K562 (cell line): ENCODE results near the gene WIPF3. TPM values are rescaled to one million over a fixed set of nuclear protein-coding genes. Genes with fewer than 3 reads are reported as not detected.

ENCODE experiments used
- ATF4 ChIP-seq: fragments of 450-650 bp; formaldehyde crosslinking; IDR thresholded peaks from 2 replicates; pipeline ENCODE4 v1.4.0; 2022; ENCODE audit warnings: mild to moderate bottlenecking, moderate library complexity
- BCOR ChIP-seq: fragments of 450-650 bp; IDR thresholded peaks from 2 replicates; pipeline ENCODE4 v1.6.1; 2016
- CXXC5 ChIP-seq: fragments of 250-450 bp; sonication (Bioruptor Pico); IDR thresholded peaks from 2 replicates; pipeline ENCODE4 v1.8.0; 2022; ENCODE audit warnings: inconsistent platforms, mild to moderate bottlenecking, moderate library complexity
- ELF4 ChIP-seq: fragments of 450-650 bp; formaldehyde crosslinking; IDR thresholded peaks from 2 replicates; pipeline ENCODE4 v1.4.0; 2022; ENCODE audit warnings: missing genetic modification characterization
- FOXM1 ChIP-seq, 2 experiments: fragments of 450-650 bp in 1 of 2; sonication (generic) in 1 of 2; formaldehyde crosslinking in 1 of 2; IDR thresholded peaks; 2 replicates each; pipeline versions ENCODE4 v1.6.1 to v1.9.0; 2017 to 2022; ENCODE audit warnings: low read depth in 2 of 2, mild to moderate bottlenecking in 2 of 2, missing genetic modification reagents in 1 of 2, moderate library complexity in 1 of 2
- GATAD2B ChIP-seq: fragments of 450-650 bp; IDR thresholded peaks from 2 replicates; pipeline ENCODE4 v1.6.1; 2017; ENCODE audit warnings: mild to moderate bottlenecking, borderline replicate concordance
- HDAC3 ChIP-seq: fragments of 450-650 bp; IDR thresholded peaks from 2 replicates; pipeline ENCODE4 v1.6.1; 2018; ENCODE audit warnings: borderline replicate concordance, mild to moderate bottlenecking, moderate library complexity; ENCODE audit not compliant: partially characterized antibody
- LEF1 ChIP-seq: fragments of 450-650 bp; IDR thresholded peaks from 2 replicates; pipeline ENCODE4 v1.6.1; 2016; ENCODE audit warnings: mild to moderate bottlenecking
- MAZ ChIP-seq, 2 experiments: fragments of 450-650 bp in 1 of 2; sonication (generic) in 1 of 2; formaldehyde crosslinking; IDR thresholded peaks in 1 of 2; conservative IDR thresholded peaks in 1 of 2; 2 replicates each; pipeline versions ENCODE4 v1.4.0 to v1.5.0; 2020; ENCODE audit warnings: mild to moderate bottlenecking in 1 of 2, missing genetic modification reagents in 1 of 2
- NFE2 ChIP-seq: IDR thresholded peaks from 2 replicates; pipeline ENCODE4 v1.6.1; 2014; ENCODE audit warnings: antibody characterized with exemption, low read depth
- PML ChIP-seq: IDR thresholded peaks from 2 replicates; pipeline ENCODE4 v1.6.1; 2012; ENCODE audit warnings: low read length, inconsistent platforms
- SMARCA4 ChIP-seq: fragments of 450-650 bp; IDR thresholded peaks from 2 replicates; pipeline ENCODE4 v1.6.1; 2016
- SMARCC2 ChIP-seq: fragments of 450-650 bp; IDR thresholded peaks from 2 replicates; pipeline ENCODE4 v1.6.1; 2017; ENCODE audit warnings: antibody characterized with exemption, moderate library complexity, mild to moderate bottlenecking, low read depth
- SPI1 ChIP-seq: IDR thresholded peaks from 2 replicates; pipeline ENCODE4 v1.6.1; 2011; ENCODE audit warnings: low read depth, low read length, control low read depth, borderline replicate concordance
- TOE1 ChIP-seq, 2 experiments: fragments of 450-650 bp in 1 of 2; sonication (generic) in 1 of 2; formaldehyde crosslinking in 1 of 2; IDR thresholded peaks; 2 replicates each; pipeline versions ENCODE4 v1.7.1 to v1.8.0; 2016 to 2022; ENCODE audit warnings: borderline replicate concordance in 2 of 2, mild to moderate bottlenecking in 2 of 2, antibody characterized with exemption in 1 of 2, inconsistent platforms in 1 of 2, low read depth in 1 of 2, missing genetic modification reagents in 1 of 2, moderate library complexity in 1 of 2
- ZBTB12 ChIP-seq: fragments of 250-450 bp; sonication (Bioruptor Pico); IDR thresholded peaks from 2 replicates; pipeline ENCODE4 v1.4.0; 2020
- ZNF589 ChIP-seq: fragments of 200-800 bp; sonication (Bioruptor generic); IDR thresholded peaks from 2 replicates; pipeline ENCODE4 v1.6.1; 2016; ENCODE audit warnings: low read depth, missing genetic modification characterization, missing compliant biosample characterization
- ZNF644 ChIP-seq: fragments of 200-800 bp; sonication (Bioruptor generic); IDR thresholded peaks from 2 replicates; pipeline ENCODE4 v1.6.1; 2016; ENCODE audit warnings: low read depth, missing genetic modification characterization, missing compliant biosample characterization
- polyA plus RNA-seq, 8 experiments: library from polyadenylated mRNA; depleted of rRNA in 4 of 8; stranded (reverse) in 5 of 8; unstranded in 3 of 8; fragments of >200 nt; fragmentation: Nextera tagmentation in 2 of 8; fragmentation: Illumina TruSeq in 1 of 8; extraction: Ambion mirVana in 2 of 8; extraction: Trizol in 1 of 8; gene quantifications; 2 replicates each; pipeline versions ENCODE4 v1.2.1 to v1.2.3, GENCODE V29; 2011 to 2014; ENCODE audit warnings: inconsistent platforms in 1 of 8, missing spikeins in 1 of 8
- total RNA-seq, 7 experiments: library from RNA; depleted of rRNA in 6 of 7; stranded (reverse); fragments of >200 nt in 6 of 7; fragmentation: Illumina TruSeq in 2 of 7; extraction: Trizol in 2 of 7; gene quantifications; 2 replicates each; pipeline versions ENCODE4 v1.2.1 to v1.2.3, GENCODE V29; 2011 to 2021; ENCODE audit warnings: low replicate concordance in 1 of 7
- TF ChIP-seq, protein P1 (sequence below): sonication (generic); formaldehyde crosslinking; IDR thresholded peaks from 2 replicates; pipeline ENCODE4 v1.8.0; 2022; ENCODE audit warnings: missing genetic modification reagents, mild to moderate bottlenecking, moderate library complexity, borderline replicate concordance
- TF ChIP-seq, protein P2 (sequence below), 2 experiments: fragments of 200-800 bp in 1 of 2; sonication (Bioruptor generic) in 1 of 2; sonication (generic) in 1 of 2; formaldehyde crosslinking in 1 of 2; IDR thresholded peaks in 1 of 2; conservative IDR thresholded peaks in 1 of 2; 2 replicates each; pipeline versions ENCODE4 v1.5.0 to v1.6.1; 2016 to 2020; ENCODE audit warnings: missing compliant biosample characterization in 1 of 2, missing genetic modification characterization in 1 of 2, missing genetic modification reagents in 1 of 2
- TF ChIP-seq, protein P3 (sequence below): IDR thresholded peaks from 2 replicates; pipeline ENCODE4 v1.6.1; 2012; ENCODE audit warnings: low read depth, low read length, improper control_type of control experiment, borderline replicate concordance

The WIPF3 gene
- total and polyA plus RNA-seq, 9 of the 15 experiments (the other 6 are each of a cell fraction or from before 2014, with no cell fraction given), result 0.18 to 3.2 (median 1.7) TPM

GRCh38 chr7:29793507-29793906 is 12.8 kb upstream of the WIPF3 start (continued):
- TF ChIP-seq ELF4 (peak; percentile 82), ZBTB12 (CRISPR knock-in tag) (no peak), HDAC3 (peak; percentile 91), SMARCC2 (peak; percentile 88), SPI1 (0 out of 2 replicates have a peak, but pooled peaks have one; percentile 11), BCOR (peak; percentile 76; the same call in 1 of the 2 replicates), CXXC5 (peak; percentile 62), GATAD2B (0 out of 2 replicates have a peak, but pooled peaks have one; percentile 41), LEF1 (peak; percentile 89), ZNF589 (no peak), SMARCA4 (peak; percentile 98), TOE1 (IDR thresholded peaks at IDR 0.05; ENCODE audit: borderline replicate concordance) (peak; percentile 70), TOE1 (CRISPR knock-in tag; IDR thresholded peaks at IDR 0.05; ENCODE audit: borderline replicate concordance, low read depth) (no peak), ZNF644 (tag) (peak; percentile 85), ATF4 (CRISPR knock-in tag) (0 out of 2 replicates have a peak, but pooled peaks have one; percentile 36), FOXM1 (IDR thresholded peaks at IDR 0.05; ENCODE audit: low read depth) (peak; percentile 92), FOXM1 (CRISPR knock-in tag; IDR thresholded peaks at IDR 0.05; ENCODE audit: low read depth) (no peak), MAZ (CRISPR knock-in tag; conservative IDR thresholded peaks at IDR 0.05 in 1 of 2, IDR thresholded peaks at IDR 0.05 in 1 of 2) (peak; percentile 38 to 42; a peak in 1 of 4 replicates), NFE2 (0 out of 2 replicates have a peak, but pooled peaks have one; percentile 6), PML (peak; percentile 96)
- TF ChIP-seq, protein P1, sequence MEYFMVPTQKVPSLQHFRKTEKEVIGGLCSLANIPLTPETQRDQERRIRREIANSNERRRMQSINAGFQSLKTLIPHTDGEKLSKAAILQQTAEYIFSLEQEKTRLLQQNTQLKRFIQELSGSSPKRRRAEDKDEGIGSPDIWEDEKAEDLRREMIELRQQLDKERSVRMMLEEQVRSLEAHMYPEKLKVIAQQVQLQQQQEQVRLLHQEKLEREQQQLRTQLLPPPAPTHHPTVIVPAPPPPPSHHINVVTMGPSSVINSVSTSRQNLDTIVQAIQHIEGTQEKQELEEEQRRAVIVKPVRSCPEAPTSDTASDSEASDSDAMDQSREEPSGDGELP (CRISPR knock-in tag), result peak; percentile 74
- TF ChIP-seq, protein P2, sequence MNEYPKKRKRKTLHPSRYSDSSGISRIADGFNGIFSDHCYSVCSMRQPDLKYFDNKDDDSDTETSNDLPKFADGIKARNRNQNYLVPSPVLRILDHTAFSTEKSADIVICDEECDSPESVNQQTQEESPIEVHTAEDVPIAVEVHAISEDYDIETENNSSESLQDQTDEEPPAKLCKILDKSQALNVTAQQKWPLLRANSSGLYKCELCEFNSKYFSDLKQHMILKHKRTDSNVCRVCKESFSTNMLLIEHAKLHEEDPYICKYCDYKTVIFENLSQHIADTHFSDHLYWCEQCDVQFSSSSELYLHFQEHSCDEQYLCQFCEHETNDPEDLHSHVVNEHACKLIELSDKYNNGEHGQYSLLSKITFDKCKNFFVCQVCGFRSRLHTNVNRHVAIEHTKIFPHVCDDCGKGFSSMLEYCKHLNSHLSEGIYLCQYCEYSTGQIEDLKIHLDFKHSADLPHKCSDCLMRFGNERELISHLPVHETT (CRISPR knock-in tag; conservative IDR thresholded peaks at IDR 0.05 in 1 of 2, IDR thresholded peaks at IDR 0.05 in 1 of 2), result 0 out of 4 replicates have a peak, but pooled peaks of 1 of the 2 experiments have one; percentile 59
- TF ChIP-seq, protein P3, sequence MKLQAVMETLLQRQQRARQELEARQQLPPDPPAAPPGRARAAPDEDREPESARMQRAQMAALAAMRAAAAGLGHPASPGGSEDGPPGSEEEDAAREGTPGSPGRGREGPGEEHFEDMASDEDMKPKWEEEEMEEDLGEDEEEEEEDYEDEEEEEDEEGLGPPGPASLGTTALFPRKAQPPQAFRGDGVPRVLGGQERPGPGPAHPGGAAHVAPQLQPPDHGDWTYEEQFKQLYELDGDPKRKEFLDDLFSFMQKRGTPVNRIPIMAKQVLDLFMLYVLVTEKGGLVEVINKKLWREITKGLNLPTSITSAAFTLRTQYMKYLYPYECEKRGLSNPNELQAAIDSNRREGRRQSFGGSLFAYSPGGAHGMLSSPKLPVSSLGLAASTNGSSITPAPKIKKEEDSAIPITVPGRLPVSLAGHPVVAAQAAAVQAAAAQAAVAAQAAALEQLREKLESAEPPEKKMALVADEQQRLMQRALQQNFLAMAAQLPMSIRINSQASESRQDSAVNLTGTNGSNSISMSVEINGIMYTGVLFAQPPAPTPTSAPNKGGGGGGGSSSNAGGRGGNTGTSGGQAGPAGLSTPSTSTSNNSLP, result 0 out of 2 replicates have a peak, but pooled peaks have one; percentile 22
